Right ventricle myocardium inferior (tissue), 1 donor: ENCODE data around the gene ST6GALNAC6. TPM values are rescaled to one million over a fixed set of nuclear protein-coding genes. Genes with fewer than 3 reads are reported as not detected.

Experiments
- ATAC-seq: fragments of 200-7000 bp; cut with Tn5 transposase; one replicate; pipeline ENCODE4 v1.9.1; 2020; ENCODE audit warnings: mild to moderate bottlenecking, moderate library complexity
- DNase-seq: peaks from one replicate; pipeline ENCODE4 v3.0.0; 2021; ENCODE audit errors: missing footprints
- intact Hi-C: fragments of 100-400 bp; cut with DNase I; formaldehyde crosslinking; loops from one replicate; pipeline ENCODE4 v1.11.0; 2022
- long read RNA-seq: library from polyadenylated mRNA; unstranded; transcript quantifications from one replicate; pipeline ENCODE4 v2.0.0, GENCODE V29; 2021
- total RNA-seq: library from RNA; stranded (reverse); fragmentation: NEBNext Ultra II Directional; extraction: Animal tissue kit (Norgen Biotek cat#: 25700); gene quantifications from one replicate; pipeline ENCODE4 v1.2.1, GENCODE V29; 2021
- donor health status: DM: no; HTN: yes; CAD: no; lungs with severe emphysema.

Gene ST6GALNAC6, protein sequence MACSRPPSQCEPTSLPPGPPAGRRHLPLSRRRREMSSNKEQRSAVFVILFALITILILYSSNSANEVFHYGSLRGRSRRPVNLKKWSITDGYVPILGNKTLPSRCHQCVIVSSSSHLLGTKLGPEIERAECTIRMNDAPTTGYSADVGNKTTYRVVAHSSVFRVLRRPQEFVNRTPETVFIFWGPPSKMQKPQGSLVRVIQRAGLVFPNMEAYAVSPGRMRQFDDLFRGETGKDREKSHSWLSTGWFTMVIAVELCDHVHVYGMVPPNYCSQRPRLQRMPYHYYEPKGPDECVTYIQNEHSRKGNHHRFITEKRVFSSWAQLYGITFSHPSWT
- total RNA-seq = 43.3 TPM
- long read RNA-seq, transcript ST6GALNAC6-205 (7 exons, 2,460 nt) = minor isoform, 28 of 85 reads
- long read RNA-seq, transcript ST6GALNAC6-204 (6 exons, 2,406 nt) = major isoform, 34 of 85 reads
- long read RNA-seq, partial matches to known transcripts = 6 of 85 reads
- long read RNA-seq, other reads (novel, unspliced or antisense) = 10 of 85 reads

DNA sequence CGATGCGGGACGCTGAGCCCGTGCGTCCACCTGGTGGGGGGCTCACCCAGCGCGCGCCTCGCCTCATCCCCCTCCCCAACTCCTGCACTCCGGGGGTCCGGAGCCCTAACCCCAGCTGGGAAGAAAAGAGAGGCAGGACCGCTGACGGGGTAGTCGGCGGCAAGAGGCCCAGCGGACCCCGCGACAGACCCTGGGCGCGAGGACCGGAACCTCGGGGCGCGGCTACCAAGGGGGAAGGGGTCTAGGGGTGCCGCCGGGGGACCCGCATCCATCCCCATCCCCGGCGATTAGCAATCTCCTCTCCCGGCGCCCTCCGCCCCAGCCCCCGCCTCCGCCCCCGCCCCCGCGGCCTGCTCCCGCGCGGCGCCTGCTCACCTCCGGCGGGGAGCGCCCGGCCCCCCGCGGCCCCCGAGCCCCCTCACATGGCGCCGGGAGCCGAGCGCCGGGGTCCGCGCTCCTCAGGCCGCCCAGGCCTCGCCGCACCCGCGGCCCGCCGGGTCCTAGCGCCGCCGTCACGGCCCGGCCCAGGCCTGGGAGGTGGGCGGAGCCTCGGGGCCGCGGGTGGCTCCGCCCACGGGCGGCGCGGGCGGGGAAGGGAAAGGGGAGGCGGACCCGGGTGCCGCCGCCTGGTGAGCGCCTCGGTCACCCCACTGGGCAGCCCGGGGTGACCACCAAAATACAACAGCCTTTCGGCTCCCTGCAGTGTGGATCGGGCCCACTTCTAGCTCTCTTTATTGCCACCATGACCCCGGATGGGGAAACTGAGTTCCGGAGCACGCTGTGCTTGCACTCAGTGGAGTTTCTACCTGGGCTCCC is at the start of gene ST6GALNAC6:
TSS of gene ST6GALNAC6 (minus strand) at position 476 of the 816 bp plus-strand sequence. CDS start 1,622 bp downstream, outside the sequence.
- intact Hi-C loops = no loop called here
- DNase-seq (peak; percentile 89), ATAC-seq (peak; percentile 84)

- no peak for ATAC-seq
- DNase-seq = peak; percentile 62
- intact Hi-C loops = no loop called here
Observed at GRCh38 chr9:127947841-127948710, 48.7 kb upstream of the ST6GALNAC6 start.

DNA sequence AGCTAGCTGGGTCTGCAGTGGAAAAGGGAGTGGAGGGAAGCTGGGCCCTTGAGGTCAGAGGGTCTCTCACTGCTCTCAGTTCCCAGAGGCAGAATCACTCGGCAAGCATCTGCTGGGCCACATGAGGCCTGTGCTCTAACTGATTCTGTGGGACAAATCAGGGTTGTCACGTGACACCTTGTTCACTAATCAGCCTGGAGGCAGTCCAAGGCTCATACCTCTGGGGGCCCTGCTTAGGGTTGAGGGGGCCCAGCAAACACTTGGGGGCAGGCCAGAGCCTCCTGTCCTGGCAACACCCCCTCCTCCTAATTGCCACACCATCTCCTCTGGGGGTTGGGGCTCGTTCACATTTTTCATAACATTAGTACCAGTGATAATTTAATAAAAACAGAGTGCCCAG is 47.3 kb upstream of the ST6GALNAC6 start:
- peak; percentile 11 for ATAC-seq
- intact Hi-C loops = no loop called here
- peak; percentile 56 for DNase-seq

GRCh38 chr9:127945942-127946341 is 46.5 kb upstream of the ST6GALNAC6 start:
- intact Hi-C loops = no loop called here

GRCh38 chr9:127945338-127945737 is 45.9 kb upstream of the ST6GALNAC6 start:
- intact Hi-C loops = no loop called here
- peak; percentile 59 for DNase-seq
- ATAC-seq = no peak

More at GRCh38 chr9:127945942-127946341, 46.5 kb upstream of the ST6GALNAC6 start:
- ATAC-seq = no peak
- DNase-seq = peak; percentile 44

DNA sequence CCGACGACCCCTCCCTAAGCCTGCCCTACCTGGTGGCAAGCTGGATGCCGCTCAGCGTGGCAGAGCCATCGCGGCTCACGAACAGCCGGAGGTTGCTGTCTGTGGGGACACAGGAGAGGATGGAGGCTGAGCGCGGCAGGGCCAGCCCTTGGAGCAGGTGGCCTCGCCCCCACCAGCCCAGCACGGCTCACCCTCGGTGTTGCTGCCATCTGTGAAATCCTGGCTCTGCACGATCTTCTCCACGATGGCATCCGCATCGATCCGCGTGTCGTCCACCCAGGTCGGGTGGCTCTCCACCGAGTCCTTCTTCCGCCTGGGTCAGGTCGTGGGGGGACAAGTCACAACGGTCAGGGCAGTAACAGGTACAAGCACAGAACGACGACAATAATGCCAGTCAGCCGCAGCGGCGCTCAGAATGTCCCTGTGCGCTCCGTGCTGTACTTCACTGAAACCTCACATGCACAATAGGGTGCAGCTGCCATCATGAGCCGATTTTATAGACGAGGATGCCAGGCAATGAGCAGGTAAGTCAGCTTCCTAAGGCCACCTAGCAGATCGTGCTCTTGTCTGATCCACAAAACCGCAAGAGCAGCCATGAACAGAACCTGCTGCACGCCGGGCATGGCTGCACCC is 45.3 kb upstream of the ST6GALNAC6 start:
- ATAC-seq (no peak), DNase-seq (peak; percentile 53)
- intact Hi-C loops = loop anchor here (5.0 kb wide), 1 partner anchor 173 kb away; no protein-coding TSS in a partner anchor

- ATAC-seq (peak; percentile 79), DNase-seq (peak; percentile 93)
- intact Hi-C loops = loop anchor here (1.0 to 5.0 kb wide), 3 partner anchors 37 to 174 kb away; partner anchors contain the start of gene EEIG1
Observed at GRCh38 chr9:127943731-127944144, 44.3 kb upstream of the ST6GALNAC6 start.

DNA sequence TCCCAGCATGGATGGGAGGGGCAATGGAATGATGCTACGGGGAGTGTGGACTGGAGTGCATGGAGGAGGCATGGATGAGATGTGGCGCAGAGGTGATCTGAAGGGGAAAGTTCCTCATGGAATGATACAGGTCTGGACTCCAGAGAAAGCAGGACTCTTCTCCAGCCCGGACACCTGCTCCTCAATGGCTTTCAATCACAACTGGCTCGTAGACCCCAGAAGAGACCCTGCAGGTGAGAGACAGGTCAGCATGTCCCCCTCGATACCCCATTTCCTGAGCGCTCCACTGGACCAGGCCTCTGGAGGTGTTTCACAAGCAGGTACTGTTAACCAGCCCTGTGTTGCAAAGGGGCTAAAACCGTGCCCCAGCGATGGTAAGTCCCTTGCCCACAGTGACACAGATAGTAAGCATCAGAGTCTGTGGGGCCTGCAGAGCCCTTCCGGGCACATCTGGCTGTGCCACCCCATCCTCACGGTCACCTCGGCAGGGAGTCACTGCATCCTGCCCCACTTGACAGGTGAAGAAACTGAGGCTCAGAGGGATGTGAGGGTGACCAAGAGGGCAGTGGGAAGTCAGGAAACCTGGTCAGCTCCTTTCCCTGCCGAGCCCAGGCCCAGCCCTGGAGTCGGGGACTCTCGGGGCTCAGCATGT is 43.7 kb upstream of the ST6GALNAC6 start:
- DNase-seq = peak; percentile 50
- intact Hi-C loops = loop anchor here (1.0 to 5.0 kb wide), 3 partner anchors 38 to 174 kb away; partner anchors contain the start of gene EEIG1
- ATAC-seq = no peak

DNA sequence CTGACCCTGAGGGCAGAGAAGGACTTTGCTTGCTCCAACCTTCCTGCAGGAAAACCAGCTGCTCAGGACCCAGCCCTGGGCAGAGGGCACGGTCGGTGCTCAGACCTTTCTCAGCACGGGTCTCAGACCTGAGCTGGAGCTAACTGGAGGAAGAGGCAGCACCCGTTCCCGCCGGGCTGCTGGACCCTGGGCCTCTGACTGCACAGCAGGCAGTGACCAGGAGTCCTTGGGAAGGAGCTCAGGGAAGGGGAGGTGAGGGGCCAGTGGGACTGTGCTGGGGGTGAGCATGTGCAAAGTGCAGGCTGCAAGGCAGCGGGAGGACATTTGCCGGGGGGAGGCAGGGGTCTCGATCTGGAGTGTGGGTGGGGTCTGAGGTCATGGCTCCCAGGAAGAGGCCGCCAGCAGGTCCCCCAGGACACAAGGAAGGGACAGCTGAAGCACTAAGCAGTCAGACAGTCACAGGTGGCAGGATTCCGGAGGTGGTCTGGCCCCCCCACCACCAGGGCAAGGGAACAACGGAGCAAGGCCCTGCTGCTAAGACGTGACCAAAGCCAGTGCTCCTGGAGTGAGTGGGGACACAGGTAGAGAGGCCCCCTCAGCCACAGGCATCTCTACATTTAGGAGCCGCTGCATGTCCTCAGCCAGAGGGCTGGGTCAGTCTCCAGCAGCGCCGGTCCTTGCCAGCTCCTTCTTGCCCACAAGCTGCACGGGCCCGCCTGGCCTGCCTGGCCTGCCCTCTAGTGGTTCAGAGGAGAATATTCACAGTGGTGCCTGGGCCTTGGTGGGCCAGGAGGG is 43.0 kb upstream of the ST6GALNAC6 start:
- peak; percentile 90 for DNase-seq
- ATAC-seq = peak; percentile 64
- intact Hi-C loops = loop anchor here (1.0 to 5.0 kb wide), 3 partner anchors 38 to 175 kb away; partner anchors contain the start of gene EEIG1

DNA sequence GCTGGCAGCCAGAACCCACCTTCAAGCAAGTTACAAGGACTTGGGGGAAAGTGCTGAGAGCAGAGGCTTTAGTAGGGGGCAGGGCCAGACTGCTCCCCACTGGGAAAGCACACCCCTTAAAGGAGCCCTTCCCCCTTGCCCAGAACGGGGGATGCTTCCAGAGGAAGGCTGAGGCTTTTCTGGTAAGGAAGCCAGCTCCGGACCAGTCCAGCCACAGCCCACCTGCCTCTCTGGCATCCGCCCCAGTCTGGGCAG is 42.5 kb upstream of the ST6GALNAC6 start:
- intact Hi-C loops = loop anchor here (2.0 to 5.0 kb wide), 2 partner anchors 39 to 175 kb away; partner anchors contain the start of gene EEIG1
- ATAC-seq (no peak), DNase-seq (no peak)

GRCh38 chr9:127941062-127941960 is 41.9 kb upstream of the ST6GALNAC6 start:
- intact Hi-C loops = loop anchor here (5.0 kb wide), 1 partner anchor 176 kb away; no protein-coding TSS in a partner anchor

DNA sequence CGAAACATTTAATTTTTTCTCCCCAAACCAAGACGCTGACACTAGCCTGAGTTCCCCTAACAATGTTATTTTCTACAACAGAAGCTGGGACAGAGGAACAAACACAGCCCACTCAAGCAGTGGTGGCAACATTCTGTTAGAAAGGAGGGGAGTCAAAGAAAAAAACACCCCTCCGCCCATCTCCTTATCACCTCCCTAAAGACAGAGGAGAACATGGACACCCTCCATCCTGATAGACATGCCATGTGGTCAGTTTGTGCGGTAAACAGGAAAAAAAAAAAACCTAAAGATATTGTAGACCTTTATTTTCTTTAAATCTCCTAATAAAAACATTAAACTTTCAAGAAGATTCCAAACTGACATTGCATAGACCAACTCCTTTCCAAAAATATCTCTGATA is 41.2 kb upstream of the ST6GALNAC6 start:
- intact Hi-C loops = loop anchor here (5.0 kb wide), 1 partner anchor 177 kb away; no protein-coding TSS in a partner anchor

More at GRCh38 chr9:127941062-127941960, 41.9 kb upstream of the ST6GALNAC6 start:
- ATAC-seq = no peak
- peak; percentile 53 for DNase-seq

DNA sequence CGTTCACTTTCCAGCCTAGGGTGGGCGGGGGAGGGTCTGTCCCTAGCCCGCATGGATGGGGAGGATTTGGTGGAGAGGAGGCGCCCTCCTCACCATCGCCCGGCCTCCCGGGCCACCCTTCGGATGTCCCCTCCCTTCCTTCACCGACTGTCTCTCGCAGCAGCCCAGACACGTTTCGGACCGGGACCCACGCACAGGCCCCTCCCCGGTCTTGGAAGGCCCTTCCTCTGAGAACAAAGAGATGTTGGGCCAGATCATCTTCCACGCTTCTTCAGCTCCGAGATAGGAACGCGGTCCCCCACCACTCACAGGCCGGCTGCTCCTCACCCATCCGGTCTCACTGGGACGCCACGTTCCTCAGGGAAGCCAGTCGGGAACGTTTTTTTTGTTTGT is 38.9 kb upstream of the ST6GALNAC6 start:
- DNase-seq (peak; percentile 55), ATAC-seq (peak; percentile 17)
- intact Hi-C loops = no loop called here

More for the DNA sequence above, 41.2 kb upstream of the ST6GALNAC6 start:
- DNase-seq (no peak), ATAC-seq (no peak)

- intact Hi-C loops = no loop called here
- peak; percentile 91 for DNase-seq
- peak; percentile 89 for ATAC-seq
Observed at GRCh38 chr9:127937388-127938297, 38.2 kb upstream of the ST6GALNAC6 start, which contains the start of gene DPM2. Gene DPM2, minus strand, starts transcription at chr9:127937854. Its CDS starts 34 bp downstream, at chr9:127937820.
